Kidney epithelial cell (primary cell): Measurements from ENCODE around the gene ARHGAP45. TPM values are rescaled to one million over a fixed set of nuclear protein-coding genes. Genes with fewer than 3 reads are reported as not detected.

Experiments used
- DNase-seq: peaks from one replicate; pipeline ENCODE4 v3.0.0-alpha.2; 2010; ENCODE audit warnings: low read depth
- H3K27me3 ChIP-seq: 2 replicates; pipeline ENCODE4 v1.6.0; 2011; ENCODE audit warnings: low read length; ENCODE audit not compliant: control insufficient read depth, insufficient read depth
- H3K36me3 ChIP-seq: 2 replicates; pipeline ENCODE4 v1.5.1; 2011; ENCODE audit warnings: low read length; ENCODE audit not compliant: control insufficient read depth, insufficient read depth
- H3K4me3 ChIP-seq: 2 replicates; pipeline ENCODE4 v1.5.1; 2011; ENCODE audit warnings: low read depth, mild to moderate bottlenecking, control low read depth, low read length
- CTCF ChIP-seq: IDR thresholded peaks from 2 replicates; pipeline ENCODE4 v1.5.1; 2011; ENCODE audit warnings: mild to moderate bottlenecking, moderate library complexity, low read length, control low read depth, inconsistent platforms; ENCODE audit not compliant: insufficient read depth, poor library complexity, severe bottlenecking
- total RNA-seq: library from RNA; depleted of rRNA; stranded (reverse); fragments of >200 nt; gene quantifications from 2 replicates; pipeline ENCODE4 v1.2.3, GENCODE V29; 2015

Gene ARHGAP45
- total RNA-seq, 1 donor from 2014 or later: 4.2 TPM

- TF ChIP-seq CTCF: no peak
- no peak for DNase-seq
Observed at GRCh38 chr19:1079566-1080111, 12.7 kb downstream of the ARHGAP45 start.

GRCh38 chr19:1080360-1081161, 13.6 kb downstream of the ARHGAP45 start:
- no peak overlapping the region for H3K4me3 ChIP-seq
- TF ChIP-seq CTCF: no peak
- no peaks in the 10 kb centered on the region for H3K36me3 ChIP-seq
- H3K27me3 ChIP-seq: peaks cover 7% of the 10 kb centered on the region
- DNase-seq: no peak

More at GRCh38 chr19:1079566-1080111, 12.7 kb downstream of the ARHGAP45 start:
- no peak overlapping the region for H3K4me3 ChIP-seq
- peaks cover 7% of the 10 kb centered on the region for H3K27me3 ChIP-seq
- H3K36me3 ChIP-seq: no peaks in the 10 kb centered on the region

GRCh38 chr19:1081301-1082164, 14.6 kb downstream of the ARHGAP45 start:
- no peak for DNase-seq
- no peak for TF ChIP-seq CTCF
- H3K4me3 ChIP-seq: peak overlapping the region; percentile 20
- no peaks in the 10 kb centered on the region for H3K36me3 ChIP-seq
- H3K27me3 ChIP-seq: peaks cover 7% of the 10 kb centered on the region

GRCh38 chr19:1082165-1082927, 15.4 kb downstream of the ARHGAP45 start:
- Histone ChIP-seq H3K27me3 (peaks cover 7% of the 10 kb centered on the region), H3K4me3 (peak overlapping the region; percentile 44), H3K36me3 (no peaks in the 10 kb centered on the region)
- DNase-seq: no peak
- TF ChIP-seq CTCF: no peak

GRCh38 chr19:1082928-1083816, 16.2 kb downstream of the ARHGAP45 start:
- Histone ChIP-seq H3K27me3 (peaks cover 7% of the 10 kb centered on the region), H3K36me3 (peaks cover 2% of the 10 kb centered on the region), H3K4me3 (peak overlapping the region; percentile 44)
- no peak for TF ChIP-seq CTCF
- no peak for DNase-seq
